Mucosa of gallbladder (tissue), 1 donor: ENCODE measurements around the gene WDFY2. TPM values are rescaled to one million over a fixed set of nuclear protein-coding genes. Genes with fewer than 3 reads are reported as not detected.

Experiments used
- DNase-seq: peaks from one replicate; pipeline ENCODE4 v3.0.0-alpha.2; 2020; ENCODE audit warnings: low spot score
- total RNA-seq: library from RNA; stranded (reverse); gene quantifications from one replicate; pipeline ENCODE4 v1.2.1, GENCODE V29; 2021
- donor health status: DM: no; HTN: no; CAD: no.

WDFY2 gene
- total RNA-seq, 1 donor from 2014 or later = 8.7 TPM

DNA sequence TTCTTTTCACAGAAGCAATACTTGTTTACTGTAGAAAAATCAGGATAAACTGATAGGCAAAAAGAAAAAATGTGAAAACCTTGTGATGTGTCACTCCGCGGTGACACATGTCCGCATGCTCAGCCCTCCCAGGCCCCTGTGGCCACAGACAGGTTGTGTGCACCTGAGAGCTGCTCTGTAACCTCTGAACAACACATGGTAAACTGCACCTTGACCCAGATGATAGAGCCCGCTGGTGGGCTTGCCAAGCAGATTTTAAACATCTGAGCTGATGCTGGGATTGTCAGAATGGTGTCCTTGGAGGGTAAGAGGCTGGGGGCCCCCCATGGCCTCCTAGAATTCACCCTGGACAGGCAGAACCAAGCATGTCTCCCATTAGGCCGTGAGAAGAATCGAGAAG is 185.9 kb downstream of the WDFY2 start:
- no peak for DNase-seq

DNA sequence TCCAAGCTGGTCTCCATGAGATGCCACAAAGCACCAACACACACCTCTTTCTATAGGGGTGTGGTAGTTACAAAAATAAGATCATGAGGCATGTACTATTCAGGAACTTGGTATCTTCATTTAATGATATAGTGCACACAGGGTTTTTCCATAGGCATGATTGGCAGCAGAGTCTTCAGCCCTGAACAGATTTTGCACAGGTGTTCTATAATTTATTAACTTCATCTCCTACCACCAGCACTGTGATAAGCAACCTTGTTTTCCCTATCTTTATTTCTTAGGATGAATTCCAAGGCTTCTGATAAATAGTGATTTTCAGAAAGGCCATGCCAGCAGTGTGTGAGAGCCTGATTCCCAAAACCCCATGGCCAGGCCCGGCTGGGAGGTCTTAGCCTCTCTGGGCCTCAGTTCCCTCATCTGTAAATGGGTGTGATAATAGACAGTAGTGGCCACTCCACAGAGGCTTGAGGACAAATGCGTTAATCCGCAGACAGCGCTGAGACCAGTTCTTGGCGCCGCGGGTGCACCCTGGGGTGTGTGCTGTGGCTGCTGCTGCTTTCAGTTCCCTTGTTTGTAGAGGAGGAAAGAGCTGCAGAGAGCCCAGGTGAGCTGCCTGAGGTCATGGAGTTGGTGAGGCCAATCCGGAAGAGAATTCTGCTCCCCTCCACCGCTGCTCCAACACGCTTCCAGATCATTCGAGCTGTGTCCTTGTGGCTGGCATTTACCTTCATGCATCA is 186.6 kb downstream of the WDFY2 start:
- no peak for DNase-seq

DNA sequence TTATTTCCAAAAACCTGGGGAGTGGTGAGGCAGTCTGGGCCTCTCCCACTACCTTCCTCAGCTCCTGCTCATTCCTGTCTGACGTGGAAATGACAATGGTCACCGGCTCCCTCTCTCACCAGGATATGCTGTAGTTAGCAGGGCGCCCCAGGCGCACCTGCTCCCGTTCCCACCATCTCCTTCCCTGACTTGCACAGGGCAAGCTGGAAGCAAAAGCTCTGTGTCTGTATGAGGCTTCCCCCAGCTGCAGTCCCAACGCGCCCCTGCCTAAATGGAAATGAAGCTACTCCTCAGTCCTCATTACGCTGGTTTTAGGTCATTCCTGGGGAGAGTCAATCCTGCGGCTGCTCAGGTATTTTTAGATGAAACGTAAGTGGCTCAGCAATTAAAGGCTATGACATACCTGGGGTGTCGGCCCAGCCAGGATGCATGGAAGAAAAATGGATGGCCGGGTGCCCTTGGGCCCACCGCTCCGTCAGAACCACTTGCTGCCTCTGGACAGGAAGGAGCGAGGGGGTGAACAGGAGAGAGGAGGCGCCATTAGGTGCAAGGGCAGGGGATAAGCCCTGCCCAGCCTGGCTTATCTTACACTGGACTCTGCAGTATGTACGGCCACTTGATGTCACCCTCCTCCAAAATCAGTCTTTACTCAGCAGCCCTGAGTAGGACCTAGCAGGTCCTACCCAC is 187.3 kb downstream of the WDFY2 start:
- no peak for DNase-seq

DNA sequence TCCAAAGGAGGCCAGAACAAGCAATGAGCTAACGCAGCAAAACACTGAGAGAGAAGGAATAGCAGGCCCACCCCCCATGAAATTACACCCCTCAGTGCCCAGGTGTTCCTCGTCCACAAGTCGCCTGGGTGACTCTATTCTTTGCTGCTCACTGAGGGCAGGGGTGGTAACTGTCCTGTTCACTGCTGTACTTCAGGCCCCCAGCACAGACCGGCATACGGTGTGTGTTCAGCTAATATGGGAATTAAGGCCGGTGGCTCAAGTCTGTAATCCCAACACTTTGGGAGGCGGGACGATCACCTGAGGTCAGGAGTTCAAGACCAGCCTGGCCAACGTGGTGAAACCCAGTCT is 187.8 kb downstream of the WDFY2 start:
- no peak for DNase-seq

DNA sequence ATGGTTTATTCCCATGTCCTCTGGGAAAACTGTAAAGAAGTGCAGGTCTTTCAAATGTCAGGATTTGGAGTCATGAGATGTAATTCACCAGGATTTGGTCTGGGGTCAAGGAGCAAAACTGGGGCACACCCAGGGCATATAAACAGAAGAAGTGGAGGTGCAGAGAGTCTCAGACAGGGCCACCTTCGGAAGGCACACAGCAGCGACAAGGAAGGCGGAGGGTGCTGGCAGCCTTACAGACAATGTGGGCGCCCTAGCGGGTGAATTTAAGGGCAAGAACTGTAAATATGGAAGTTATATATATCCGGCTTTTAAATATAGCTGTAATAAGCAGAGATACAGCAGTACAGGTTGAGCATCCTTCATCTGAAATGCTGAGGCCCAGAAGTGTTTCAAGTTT is 188.5 kb downstream of the WDFY2 start:
- DNase-seq = no peak

DNA sequence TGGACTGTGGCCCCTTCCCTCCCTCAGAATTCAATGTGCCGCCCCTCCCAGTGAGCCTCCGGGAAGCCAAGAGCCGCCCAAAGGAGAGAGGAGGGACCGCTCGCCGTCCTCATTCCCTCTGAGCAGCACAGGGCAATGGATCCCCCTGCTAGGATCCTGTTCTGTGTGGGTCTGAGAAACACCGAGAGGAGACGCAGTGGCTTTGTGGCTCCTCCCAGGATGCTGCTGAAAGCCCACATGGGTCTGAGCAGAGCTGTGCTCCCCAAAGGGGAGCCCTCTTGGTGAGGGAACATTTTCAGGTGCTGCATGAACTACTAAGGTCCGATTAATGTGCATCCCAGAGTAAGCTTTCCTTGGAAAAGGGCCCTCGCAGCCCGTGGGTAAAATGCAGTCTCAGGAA is 189.3 kb downstream of the WDFY2 start:
- DNase-seq = no peak

DNA sequence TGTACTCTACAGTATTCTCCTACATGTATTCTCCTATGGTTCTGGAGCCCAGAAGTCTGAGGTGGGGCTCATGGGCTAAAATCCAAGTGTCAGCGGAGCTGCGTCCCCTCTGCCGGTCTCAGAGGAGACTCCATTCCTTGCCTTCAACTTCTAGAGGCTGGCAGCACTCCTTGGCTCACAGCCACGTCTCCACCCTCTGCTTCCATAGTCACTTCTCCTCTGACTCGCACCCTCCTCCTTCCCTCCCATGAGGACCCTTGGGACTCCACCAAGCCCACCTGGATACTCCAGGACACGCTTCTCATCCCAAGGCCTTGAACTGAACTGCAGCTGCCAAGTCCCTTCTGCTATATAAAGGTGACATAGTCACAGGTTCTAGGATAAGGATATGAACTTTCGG is 191.9 kb downstream of the WDFY2 start:
- DNase-seq = no peak

DNA sequence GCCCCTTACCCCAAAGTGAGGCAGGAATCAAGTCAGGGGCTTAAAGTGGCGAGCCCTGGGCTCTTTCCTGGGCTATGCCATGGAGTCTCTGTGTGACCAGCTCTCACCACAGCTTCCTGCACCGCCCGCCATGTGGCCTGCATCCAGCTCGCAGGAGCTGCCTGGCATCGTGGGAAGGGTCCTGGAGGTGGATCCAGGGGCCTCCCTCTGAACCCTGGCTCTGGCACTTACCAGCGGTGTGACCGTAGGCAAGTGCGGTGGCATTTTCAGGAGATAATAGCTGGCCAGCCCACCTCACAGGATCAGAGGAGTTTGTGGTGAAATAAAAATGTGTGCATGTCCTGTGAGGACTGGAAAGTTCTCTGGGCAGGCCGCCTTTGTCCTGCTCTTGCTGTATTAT is 193.7 kb downstream of the WDFY2 start:
- no peak for DNase-seq

DNA sequence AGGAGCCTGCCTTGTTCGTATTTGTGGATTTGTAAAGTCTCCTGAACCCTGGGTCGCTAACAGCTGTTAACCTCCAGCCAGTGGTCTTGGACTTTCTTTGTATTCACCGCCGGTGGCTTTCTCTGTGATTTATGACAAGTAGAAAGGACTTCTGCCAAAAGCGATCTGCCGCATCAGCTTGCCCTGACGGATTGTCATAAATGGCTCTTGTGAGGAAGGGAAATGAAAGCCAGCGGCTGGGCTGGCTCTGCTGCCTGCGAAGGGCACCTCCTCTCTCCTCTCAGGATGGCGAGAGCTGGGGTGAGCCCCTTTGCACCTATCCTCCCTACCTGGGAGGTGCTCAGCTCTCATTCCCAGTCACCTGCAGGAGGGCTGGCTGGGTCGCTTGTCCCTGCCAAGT is 194.1 kb downstream of the WDFY2 start:
- DNase-seq = no peak

DNA sequence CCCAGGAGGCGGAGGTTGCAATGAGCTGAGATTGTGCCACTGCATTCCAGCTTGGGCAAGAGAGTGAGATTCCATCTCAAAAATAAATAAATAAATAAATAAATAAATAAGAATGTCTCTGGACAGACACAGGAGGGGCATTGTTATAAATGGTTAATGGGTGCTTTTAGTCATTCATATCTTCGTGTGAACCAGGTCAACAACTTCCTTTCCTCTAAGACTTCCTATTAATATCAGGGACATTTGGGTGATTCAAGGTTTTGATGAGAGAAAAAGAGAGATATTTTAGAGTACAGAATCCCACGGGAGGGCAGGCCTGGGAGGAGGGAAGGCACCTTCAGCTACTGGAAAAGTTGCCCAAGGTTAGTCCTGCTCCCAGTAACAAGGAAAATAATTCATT is 195.8 kb downstream of the WDFY2 start:
- no peak for DNase-seq

DNA sequence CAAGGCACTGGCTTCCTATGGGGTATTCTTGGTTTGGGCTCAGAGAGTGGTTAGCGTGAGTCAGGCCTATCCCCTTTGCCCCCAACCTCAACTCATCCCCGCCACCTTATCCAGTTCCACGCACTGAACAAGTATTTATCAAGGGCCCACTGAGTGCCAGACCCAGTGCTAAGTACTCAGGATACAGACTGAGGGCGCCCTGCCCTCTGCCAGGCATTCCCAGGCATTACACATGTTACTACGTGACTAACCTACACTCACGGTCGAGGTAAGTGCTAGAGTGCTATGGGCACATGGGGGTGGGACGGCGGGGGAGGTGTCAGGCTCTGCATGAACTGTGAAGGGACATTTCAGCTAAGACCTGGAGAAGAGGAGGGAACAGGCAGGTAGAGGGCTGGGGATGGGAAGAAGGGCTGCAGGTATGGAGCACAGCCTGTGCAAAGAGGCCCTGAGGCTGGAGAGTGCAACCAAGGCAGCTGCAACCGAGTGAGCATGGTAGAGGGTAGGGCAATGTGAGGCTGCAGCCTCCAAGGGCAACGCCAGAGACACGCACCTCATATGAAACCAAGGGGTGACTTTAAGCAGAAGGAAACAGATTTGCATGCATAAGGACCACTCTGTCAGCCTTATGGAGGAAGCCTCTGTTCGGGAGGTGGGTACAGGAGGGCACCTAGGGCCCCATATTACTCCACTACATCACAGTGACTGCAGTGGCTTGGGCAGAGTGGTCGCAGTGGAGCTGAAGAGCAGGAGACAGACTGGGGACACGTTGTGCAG is 197.2 kb downstream of the WDFY2 start:
- no peak for DNase-seq

DNA sequence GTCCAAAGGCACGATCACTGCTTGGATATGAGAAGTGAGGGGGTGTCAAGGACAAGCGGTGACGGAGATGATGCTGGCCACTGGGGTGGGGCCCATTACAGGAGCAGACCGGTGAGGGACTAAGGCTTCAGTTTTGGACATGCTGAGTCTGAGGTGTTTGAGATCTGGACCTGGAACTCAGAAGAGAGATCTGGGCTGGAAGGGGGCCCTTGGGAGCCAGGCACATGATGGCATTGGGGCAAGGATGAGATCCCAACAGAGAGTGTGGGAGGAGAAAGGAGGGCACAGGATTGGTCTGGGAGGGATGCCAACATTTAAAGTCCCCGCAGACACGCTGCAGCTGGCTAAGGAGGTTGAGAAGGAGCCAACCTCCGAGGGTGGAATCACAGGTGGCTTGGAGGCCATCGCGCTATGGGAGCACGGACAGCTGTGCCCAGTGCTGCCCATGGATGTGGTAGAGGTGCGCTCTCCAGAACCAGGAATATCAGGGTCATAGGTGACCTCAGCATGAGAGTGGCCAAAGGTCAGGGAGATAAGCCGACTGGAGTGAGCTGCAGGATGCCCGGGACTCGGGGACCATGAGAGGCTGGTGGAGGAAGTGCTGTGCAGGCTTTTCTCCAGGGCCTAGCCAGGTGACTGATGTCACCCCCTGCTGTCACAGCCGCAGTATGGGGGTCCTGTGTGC is 197.9 kb downstream of the WDFY2 start:
- DNase-seq = no peak

DNA sequence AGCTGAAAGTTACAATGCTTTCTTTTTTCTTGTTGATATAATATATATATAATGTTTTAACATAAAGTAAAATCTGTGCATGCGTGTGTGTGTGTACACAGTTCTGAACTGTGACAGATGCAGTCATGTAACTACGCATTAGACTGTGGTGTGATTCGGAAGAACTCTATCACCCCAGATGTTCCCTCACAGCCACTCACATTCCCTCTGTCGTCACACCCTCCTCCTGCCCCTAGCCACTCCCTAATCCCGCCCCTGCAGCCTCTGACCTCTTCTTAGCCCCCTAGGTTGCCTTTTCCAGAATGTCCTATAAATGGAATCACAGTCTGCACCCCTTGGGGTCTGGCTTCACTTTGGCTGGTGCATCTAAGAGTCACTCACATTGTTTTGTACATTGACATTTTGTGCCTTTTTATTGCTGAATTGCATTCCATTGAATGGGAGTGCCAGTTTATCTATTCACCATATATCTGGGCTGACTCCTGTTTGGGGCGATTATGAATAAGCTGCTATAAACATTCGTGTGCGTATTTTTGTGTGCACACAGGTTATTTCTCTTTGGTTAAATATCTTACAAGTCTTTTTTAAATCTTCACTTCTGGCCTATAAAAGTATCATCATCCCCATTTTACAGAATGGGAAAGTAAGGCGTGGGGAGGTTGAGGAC is 199.3 kb downstream of the WDFY2 start:
- no peak for DNase-seq

DNA sequence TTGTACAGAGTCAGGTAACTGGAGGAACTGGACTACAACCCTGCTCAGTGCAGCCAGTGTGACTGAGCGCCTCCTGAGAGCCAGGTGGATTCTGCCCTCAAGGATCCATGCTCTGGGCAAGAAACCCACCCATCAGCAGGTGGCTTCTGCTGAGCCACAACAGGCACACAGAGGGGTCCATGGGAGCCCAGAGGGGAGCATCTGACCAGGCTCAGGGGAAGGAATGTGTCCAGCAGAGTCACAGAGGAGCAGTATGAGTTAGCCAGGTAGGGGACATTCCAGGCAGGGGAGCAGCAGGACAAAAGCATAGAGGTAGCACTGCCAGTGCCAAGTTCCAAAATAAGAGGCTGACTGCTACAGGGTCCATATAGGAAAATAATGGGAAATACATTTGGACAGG is 199.8 kb downstream of the WDFY2 start:
- no peak for DNase-seq

DNA sequence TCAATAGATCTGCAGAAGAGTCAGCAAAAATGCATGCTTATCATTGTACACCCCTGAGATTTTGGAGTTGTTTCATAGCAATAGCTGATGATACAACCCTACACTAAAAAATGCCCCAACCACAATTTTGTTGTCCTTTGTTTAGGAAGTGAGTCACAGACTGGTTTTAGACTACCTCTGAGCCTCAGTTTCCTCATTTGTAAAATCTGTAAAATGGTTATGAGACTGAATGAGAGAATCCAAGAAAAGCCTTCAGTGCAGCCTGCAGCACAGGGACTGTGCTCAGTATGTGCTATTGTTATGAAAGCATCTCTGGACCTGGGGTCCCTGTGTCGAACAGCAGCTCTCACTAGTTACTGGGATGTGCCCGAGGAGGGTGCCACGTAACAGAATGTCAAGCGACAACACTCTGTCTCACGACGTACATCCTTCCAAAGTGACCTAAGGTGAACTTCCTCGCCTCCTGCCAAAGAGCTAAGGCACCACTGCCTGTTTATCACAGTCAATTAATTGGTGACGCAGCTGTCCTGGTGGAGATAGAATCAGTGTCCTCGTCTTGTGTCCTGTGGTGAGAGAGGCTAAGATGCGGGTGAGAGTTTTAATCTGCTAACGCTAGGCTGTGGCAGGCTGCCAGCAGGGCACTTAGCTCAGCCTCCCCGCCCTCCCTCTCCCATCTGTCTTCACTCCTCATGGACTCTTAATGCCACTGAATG is 201.6 kb downstream of the WDFY2 start:
- no peak for DNase-seq

DNA sequence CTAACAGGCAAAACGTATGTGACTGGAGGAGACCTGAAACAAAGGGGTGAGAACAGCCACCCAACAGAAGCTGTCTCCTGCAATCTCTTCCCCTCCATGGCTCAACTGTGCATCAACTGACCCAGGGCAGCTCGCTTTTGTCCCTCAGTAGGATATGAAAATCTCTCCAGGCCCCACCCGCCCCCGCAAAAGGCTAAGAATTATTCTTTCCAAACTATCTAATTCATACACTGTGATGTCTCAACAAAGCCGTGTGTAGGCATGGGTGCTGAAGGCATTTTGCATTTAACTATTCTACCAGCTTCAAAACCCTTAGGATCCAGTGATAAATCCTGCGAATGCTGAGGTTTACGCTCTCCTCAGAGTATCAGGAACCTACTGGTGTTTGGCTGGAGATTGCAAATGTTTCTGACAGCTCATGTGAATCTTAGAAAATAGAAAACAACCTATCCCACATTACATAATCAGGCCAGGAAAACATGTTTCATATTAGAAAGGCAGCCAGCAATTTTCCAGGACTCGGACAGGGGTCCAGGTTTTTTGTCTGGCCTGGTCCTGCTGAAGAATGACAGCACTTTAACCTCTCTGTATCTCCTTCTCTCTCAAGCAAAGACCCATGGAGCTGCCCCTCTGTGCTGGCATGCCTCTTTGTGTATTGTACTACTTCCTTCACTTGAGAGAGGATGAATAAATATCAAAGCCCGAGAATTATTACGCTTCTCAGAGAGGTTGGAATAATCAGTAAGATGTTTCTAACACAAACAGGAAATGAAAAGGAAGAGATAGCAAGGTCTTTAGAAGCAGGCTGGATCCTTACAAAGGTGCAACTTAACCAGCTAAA is 202.4 kb downstream of the WDFY2 start:
- no peak for DNase-seq

DNA sequence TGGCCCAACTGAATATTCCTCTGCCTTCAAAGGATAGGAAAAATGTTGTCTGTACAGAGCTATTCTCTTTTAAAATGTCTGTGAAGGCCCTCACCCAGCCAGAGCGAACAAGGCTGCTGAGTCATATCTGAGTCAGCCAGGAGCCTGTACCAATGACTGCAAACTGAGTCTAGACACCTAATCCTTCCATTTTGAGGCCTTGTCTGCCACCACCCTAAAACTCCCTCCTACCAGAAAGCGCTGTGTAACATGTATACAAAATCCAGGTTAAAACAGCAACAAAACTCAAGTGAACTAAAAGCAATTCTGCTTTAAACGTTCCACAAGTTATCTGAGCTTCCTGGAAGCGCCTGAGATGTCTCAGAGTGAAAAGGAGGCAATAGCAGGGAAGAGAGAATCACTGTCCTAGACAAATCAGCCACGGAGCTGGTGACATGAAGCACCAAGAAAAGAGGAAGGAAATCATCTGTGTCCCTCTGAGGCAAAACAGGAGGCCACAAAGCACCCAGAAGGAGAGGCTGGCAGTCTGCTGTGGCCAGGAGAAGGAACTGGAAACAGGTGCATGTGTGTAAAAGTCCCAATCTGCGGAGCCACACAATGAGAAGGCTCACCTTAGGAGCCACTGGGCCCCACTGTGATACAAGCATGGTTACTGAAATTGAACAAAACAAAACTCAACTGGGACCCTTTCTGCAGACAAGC is 209.5 kb downstream of the WDFY2 start:
- no peak for DNase-seq

DNA sequence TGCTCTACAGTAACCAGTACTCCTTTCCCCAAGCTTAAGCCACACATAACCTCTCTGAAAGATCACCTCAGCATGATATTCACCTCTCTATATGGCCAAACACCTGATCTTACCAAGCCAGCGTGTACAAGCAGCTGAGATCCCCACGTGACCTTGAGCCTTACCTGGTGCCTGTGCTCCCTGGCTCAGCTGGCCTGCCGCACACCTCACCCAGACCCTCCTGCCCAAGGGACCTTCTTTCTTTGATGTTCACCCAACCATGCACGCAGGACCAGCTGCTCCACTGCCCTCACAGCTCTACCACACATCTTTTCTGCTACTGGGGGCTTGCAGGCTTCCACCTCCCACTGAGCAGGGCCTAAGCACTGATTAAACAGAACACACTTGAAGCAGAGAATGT is 210.7 kb downstream of the WDFY2 start:
- no peak for DNase-seq

DNA sequence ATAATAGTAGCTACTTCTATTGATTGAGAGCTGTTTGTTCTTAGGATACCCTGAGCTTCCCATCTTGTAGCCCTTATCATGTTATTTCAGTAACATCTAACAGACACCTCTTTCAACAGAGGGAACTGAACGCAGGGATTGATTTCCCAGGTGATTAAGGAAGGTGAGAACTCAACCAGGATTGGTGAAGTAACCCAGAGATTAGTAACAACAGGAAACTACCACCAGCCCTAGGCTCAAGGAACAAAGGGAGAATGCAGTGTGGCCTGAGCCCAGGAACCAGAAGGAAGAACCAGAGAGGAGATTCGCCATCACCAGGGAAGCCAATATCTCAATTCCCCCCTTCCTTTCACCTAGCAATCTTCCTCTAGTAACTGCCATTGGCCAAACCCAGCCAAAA is 211.2 kb downstream of the WDFY2 start:
- DNase-seq = no peak

DNA sequence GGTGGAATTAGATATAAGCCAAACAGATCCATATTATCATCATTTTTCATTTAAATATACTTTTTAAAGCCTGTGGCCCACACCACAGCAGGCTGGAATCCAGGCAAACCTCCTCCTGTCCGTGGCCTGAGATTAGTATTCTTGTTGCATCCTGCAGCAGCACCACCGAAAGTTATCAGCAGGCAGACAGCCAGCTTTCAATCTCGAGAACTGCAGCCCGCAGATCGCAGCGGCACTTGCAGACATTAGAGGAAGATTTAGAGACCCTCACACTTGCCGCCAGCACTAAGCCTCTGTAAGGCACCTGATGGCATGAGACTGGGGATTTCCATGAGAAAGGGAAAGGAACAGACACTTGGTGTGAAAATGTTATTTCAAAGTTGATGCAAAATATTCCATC is 212.3 kb downstream of the WDFY2 start:
- no peak for DNase-seq
